A549 (cell line): ENCODE measurements around the gene SLC4A7. TPM values are rescaled to one million over a fixed set of nuclear protein-coding genes. Genes with fewer than 3 reads are reported as not detected.
"Not testable (repeated sequence)": the region's sequence is repeated elsewhere in the genome, so short reads cannot be mapped to it uniquely, and the experiment has no call there.

Experiments used
- ATAC-seq, 2 experiments: fragments of 200-7000 bp in 1 of 2; fragments of >200 bp in 1 of 2; cut with Nextera tagmentation in 1 of 2; cut with Tn5 transposase in 1 of 2; 3 replicates each; pipeline versions ENCODE4 v1.8.0 to v1.9.1; 2018 to 2020; ENCODE audit warnings: mild to moderate bottlenecking in 1 of 2, moderate library complexity in 1 of 2
- CTCF ChIA-PET: fragments of 300-600 bp; sonication (Branson Sonifier 250); formaldehyde crosslinking; extraction: SDS; loops from one replicate; lab custom pipeline; 2021; ENCODE audit warnings: antibody characterized with exemption, inconsistent platforms; lab: Yijun Ruan, JAX
- POLR2A ChIA-PET: fragments of 350-600 bp; formaldehyde crosslinking; extraction: SDS; loops from one replicate; lab custom pipeline; 2021; ENCODE audit warnings: antibody characterized with exemption, inconsistent platforms; lab: Yijun Ruan, JAX
- DNase-seq, 2 experiments: peaks; one replicate each; pipeline versions ENCODE4 v3.0.0 to v3.0.0-alpha.2; 2011 to 2016; ENCODE audit warnings: low read depth in 1 of 2, low spot score in 1 of 2
- FAIRE-seq: peaks from 2 replicates; lab custom pipeline; 2011; peaks lifted over from hg19 to GRCh38; lab: Jason Lieb, UNC
- H3K27ac ChIP-seq, 2 experiments: fragments of >200 bp; sonication (Bioruptor Twin); formaldehyde crosslinking; 3 replicates each; pipeline ENCODE4 v1.5.1; 2016 to 2017
- H3K4me1 ChIP-seq: fragments of >200 bp; sonication (Bioruptor Twin); formaldehyde crosslinking; 3 replicates; pipeline ENCODE4 v1.6.1; 2016
- H3K4me2 ChIP-seq: fragments of >200 bp; sonication (Bioruptor Twin); formaldehyde crosslinking; 3 replicates; pipeline ENCODE4 v1.6.1; 2016
- H3K4me3 ChIP-seq: fragments of >200 bp; sonication (Bioruptor Twin); formaldehyde crosslinking; 3 replicates; pipeline ENCODE4 v1.5.1; 2016
- H3K9me3 ChIP-seq: fragments of >200 bp; sonication (Bioruptor Twin); formaldehyde crosslinking; 3 replicates; pipeline ENCODE4 v1.6.1; 2016
- ATOH8 ChIP-seq: fragments of 250-450 bp; sonication (Bioruptor Pico); IDR thresholded peaks from 2 replicates; pipeline ENCODE4 v1.5.0; 2020; ENCODE audit warnings: low read depth, mild to moderate bottlenecking, moderate library complexity
- CBX2 ChIP-seq: fragments of 200-600 bp; sonication (generic); IDR thresholded peaks from 2 replicates; pipeline ENCODE4 v1.6.1; 2016; ENCODE audit warnings: low read depth, mild to moderate bottlenecking, borderline replicate concordance
- CBX8 ChIP-seq: fragments of 200-600 bp; sonication (generic); IDR thresholded peaks from 2 replicates; pipeline ENCODE4 v1.6.1; 2016
- CHD2 ChIP-seq: fragments of 150-350 bp; IDR thresholded peaks from 2 replicates; pipeline ENCODE4 v1.6.1; 2014; ENCODE audit warnings: low read length; ENCODE audit not compliant: partially characterized antibody
- FOSL2 ChIP-seq, 2 experiments: fragments of 450-650 bp in 1 of 2; fragments of >200 bp in 1 of 2; sonication (Bioruptor Twin) in 1 of 2; formaldehyde crosslinking; IDR thresholded peaks; 2 replicates each; pipeline versions ENCODE4 v1.5.0 to v1.6.1; 2016 to 2020; ENCODE audit warnings: mild to moderate bottlenecking in 1 of 2, moderate library complexity in 1 of 2
- GATA3 ChIP-seq: IDR thresholded peaks from 2 replicates; pipeline ENCODE4 v1.6.1; 2012; ENCODE audit warnings: borderline replicate concordance
- JUNB ChIP-seq: fragments of >200 bp; sonication (Bioruptor Twin); formaldehyde crosslinking; IDR thresholded peaks from 2 replicates; pipeline ENCODE4 v1.6.1; 2016
- KDM1A ChIP-seq: fragments of 200-600 bp; sonication (generic); IDR thresholded peaks from 2 replicates; pipeline ENCODE4 v1.6.1; 2016; ENCODE audit warnings: low read depth, mild to moderate bottlenecking
- MAFK ChIP-seq: fragments of 450-650 bp; IDR thresholded peaks from 2 replicates; pipeline ENCODE4 v1.6.1; 2014; ENCODE audit not compliant: partially characterized antibody
- MAX ChIP-seq: IDR thresholded peaks from 2 replicates; pipeline ENCODE4 v1.6.1; 2012
- NFE2L2 ChIP-seq: fragments of 150-350 bp; conservative IDR thresholded peaks from 2 replicates; pipeline ENCODE4 v1.6.1; 2014; ENCODE audit warnings: low read length
- NPAS2 ChIP-seq: fragments of 250-450 bp; sonication (Bioruptor Pico); IDR thresholded peaks from 2 replicates; pipeline ENCODE4 v1.8.0; 2022; ENCODE audit warnings: mild to moderate bottlenecking, moderate library complexity, borderline replicate concordance
- NR3C1 ChIP-seq: fragments of >200 bp; sonication (Bioruptor Twin); formaldehyde crosslinking; IDR thresholded peaks from 3 replicates; pipeline ENCODE4 v1.6.1; 2017
- RNF2 ChIP-seq: fragments of 200-600 bp; sonication (generic); IDR thresholded peaks from 2 replicates; pipeline ENCODE4 v1.6.1; 2016; ENCODE audit warnings: low read depth, mild to moderate bottlenecking, antibody characterized with exemption, moderate library complexity, borderline replicate concordance
- SMC3 ChIP-seq: fragments of >200 bp; sonication (Bioruptor Twin); formaldehyde crosslinking; IDR thresholded peaks from 3 replicates; pipeline ENCODE4 v1.6.1; 2018; ENCODE audit warnings: inconsistent platforms
- ZFP36 ChIP-seq: fragments of 450-650 bp; IDR thresholded peaks from 2 replicates; pipeline ENCODE4 v1.6.1; 2014; ENCODE audit warnings: borderline replicate concordance; ENCODE audit not compliant: partially characterized antibody
- WGBS: methylation state at CpG from one replicate; pipeline ENCODE4 v1.1.6; 2017; ENCODE audit errors: missing lambda C conversion rate; 5-methylcytosine and 5-hydroxymethylcytosine counted together
- polyA plus RNA-seq, 4 experiments: library from polyadenylated mRNA; depleted of rRNA in 3 of 4; stranded (reverse); fragments of >200 nt; fragmentation: RNase III in 1 of 4; extraction: RNeasy Plus Mini Kit Qiagen cat#74134 plus additional on column Dnase treatment in 1 of 4; gene quantifications; 2 replicates in 3 of 4; 3 replicates in 1 of 4; pipeline ENCODE4 v1.2.3, GENCODE V29; 2011 to 2017

Gene SLC4A7
- polyA plus RNA-seq, 2 of the 4 experiments (the other 2 are of a cell fraction) = 35.1 to 70.2 TPM

GRCh38 chr3:27335571-27335970 lies 148.6 kb downstream of the SLC4A7 start:
- Histone ChIP-seq H3K4me1 (no peaks in the 10 kb centered on the region), H3K9me3 (no peaks in the 10 kb centered on the region), H3K27ac (no peak overlapping the region), H3K4me2 (no peak overlapping the region), H3K4me3 (no peak overlapping the region)
- ChIA-PET CTCF (no interaction called here), POLR2A (no interaction called here)
- DNase-seq (no peak), FAIRE-seq (no peak), ATAC-seq (no peak)
- TF ChIP-seq SMC3 (no peak), RNF2 (no peak), FOSL2 (IDR thresholded peaks at IDR 0.05) (no peak), FOSL2 (CRISPR knock-in tag; IDR thresholded peaks at IDR 0.05) (no peak)
- WGBS = 19% methylated on average over 1 of the region's 1 CpG

DNA sequence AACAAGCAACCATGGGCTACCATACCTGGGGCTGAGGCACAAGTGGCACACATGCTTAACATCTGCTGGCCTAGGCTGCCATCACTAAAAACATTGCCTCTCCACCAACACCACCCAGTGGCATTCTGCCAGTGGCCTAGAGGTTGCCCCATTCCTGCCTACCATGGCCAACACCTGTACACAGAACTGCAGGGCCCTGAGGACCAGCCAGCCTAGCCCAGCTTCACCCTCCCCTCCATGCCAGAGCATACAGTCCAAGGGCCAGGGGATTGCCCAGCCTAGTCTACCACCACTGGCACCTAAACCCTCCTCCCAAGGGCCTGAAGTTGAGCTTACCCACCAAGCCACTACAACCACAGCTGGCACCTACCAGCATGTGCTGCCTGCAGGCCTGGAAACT lies 150.3 kb downstream of the SLC4A7 start:
- TF ChIP-seq NFE2L2 (no peak), ATOH8 (CRISPR knock-in tag) (no peak), NPAS2 (CRISPR knock-in tag) (no peak), FOSL2 (IDR thresholded peaks at IDR 0.05) (no peak), FOSL2 (CRISPR knock-in tag; IDR thresholded peaks at IDR 0.05) (no peak), KDM1A (no peak), NR3C1 (no peak), CHD2 (no peak), CBX2 (no peak)
- no peak for FAIRE-seq
- Histone ChIP-seq H3K4me1 (no peaks in the 10 kb centered on the region), H3K9me3 (no peaks in the 10 kb centered on the region), H3K27ac (no peak overlapping the region), H3K4me2 (no peak overlapping the region), H3K4me3 (no peak overlapping the region)
- no peak for ATAC-seq
- ChIA-PET CTCF (no interaction called here), POLR2A (no interaction called here)
- DNase-seq = no peak

GRCh38 chr3:27328982-27329762 lies 155.0 kb downstream of the SLC4A7 start:
- H3K4me1 ChIP-seq = peaks cover 30% of the 10 kb centered on the region
- H3K9me3 ChIP-seq, H3K4me2 ChIP-seq, POLR2A ChIA-PET, H3K27ac ChIP-seq, FAIRE-seq, ATAC-seq, H3K4me3 ChIP-seq, DNase-seq: not testable (repeated sequence)
- CTCF ChIA-PET = interaction anchor here (0.7 to 2.2 kb wide), 3 partner anchors 16 to 352 kb away, joined by 3 to 7 read pairs (median 3); no protein-coding TSS in a partner anchor
- WGBS = 89% methylated on average over 4 of the region's 4 CpGs
- peak; percentile 10 for TF ChIP-seq ZFP36

DNA sequence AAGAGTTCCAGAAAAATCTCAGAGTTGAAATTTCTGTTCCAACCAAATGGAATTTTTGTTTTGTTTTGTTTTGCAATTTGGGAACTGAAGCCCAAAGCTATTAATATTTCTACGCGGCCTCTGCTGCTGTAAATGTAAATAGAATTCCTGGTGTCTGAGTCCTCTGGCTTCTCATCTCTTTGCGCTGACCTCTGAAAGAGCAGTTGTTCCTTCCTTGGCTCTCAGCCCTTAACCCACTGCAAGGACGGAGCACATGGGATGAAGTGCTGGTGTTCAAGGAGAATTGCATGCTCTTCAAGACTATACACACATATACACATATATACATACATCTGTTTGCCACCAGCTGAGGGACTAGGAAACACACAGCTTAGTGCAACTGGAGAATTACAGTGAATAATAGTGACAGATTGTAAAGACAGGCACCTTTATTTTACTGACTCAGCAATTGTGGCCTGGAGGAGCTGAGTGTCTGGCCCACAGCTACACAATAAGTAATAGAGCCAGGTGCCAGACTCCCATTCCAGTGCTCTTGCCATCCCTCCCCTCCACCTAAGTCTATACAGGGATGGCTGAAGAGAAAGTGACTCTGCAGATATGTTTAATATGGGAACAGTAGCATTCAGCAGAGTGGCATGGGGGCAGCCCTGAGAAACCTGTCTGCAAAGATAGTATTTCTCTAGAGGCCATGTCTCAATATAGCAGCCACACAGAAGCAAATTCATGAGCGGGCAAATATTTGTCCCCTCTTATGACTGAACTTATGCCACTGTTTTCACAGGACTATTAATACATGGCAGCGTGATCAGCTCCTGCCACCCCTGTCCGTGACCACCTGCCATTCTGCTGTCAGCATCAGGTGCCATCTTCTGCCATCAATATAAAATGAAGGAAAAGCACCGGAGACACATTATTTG lies 157.3 kb downstream of the SLC4A7 start:
- Histone ChIP-seq H3K27ac (peak overlapping the region; percentile 7 to 61; a peak in 4 of 6 replicates), H3K4me1 (peaks cover 30% of the 10 kb centered on the region), H3K9me3 (no peaks in the 10 kb centered on the region), H3K4me3 (no peak overlapping the region), H3K4me2 (peak overlapping the region; percentile 38)
- peak; percentile 60 to 80 for ATAC-seq
- FAIRE-seq = no peak
- WGBS = 60% methylated on average over 8 of the region's 8 CpGs
- TF ChIP-seq FOSL2 (IDR thresholded peaks at IDR 0.05) (no peak), FOSL2 (CRISPR knock-in tag; IDR thresholded peaks at IDR 0.05) (0 out of 2 replicates have a peak, but pooled peaks have one; percentile 4), GATA3 (no peak; the same call in 1 of the 2 replicates), CBX8 (no peak), JUNB (no peak), MAX (peak; percentile 62; the same call in 1 of the 2 replicates), MAFK (peak; percentile 97)
- ChIA-PET POLR2A (no interaction called here), CTCF (interaction anchor here (0.8 to 3.4 kb wide), 4 partner anchors 15 to 82 kb away, joined by 3 to 15 read pairs (median 3); no protein-coding TSS in a partner anchor)
- DNase-seq = peak in 1 of 2 experiments; percentile 50
